SK-N-SH (cell line): ENCODE results near the gene TRIM58. TPM values are rescaled to one million over a fixed set of nuclear protein-coding genes. Genes with fewer than 3 reads are reported as not detected.

ENCODE experiments used
- CTCF ChIA-PET: fragments of 300-600, 350-600 bp; formaldehyde crosslinking; extraction: SDS; loops from one replicate; lab custom pipeline; 2021; lab: Yijun Ruan, JAX
- POLR2A ChIA-PET: fragments of 350-600 bp; sonication (Branson Sonifier 250); formaldehyde crosslinking; extraction: SDS; loops from one replicate; lab custom pipeline; 2020; ENCODE audit warnings: antibody characterized with exemption, inconsistent platforms; lab: Yijun Ruan, JAX
- DNase-seq: peaks from one replicate; pipeline ENCODE4 v3.0.0; 2012
- H2AFZ ChIP-seq: fragments of 200-600 bp; sonication (generic); 2 replicates; pipeline ENCODE4 v1.8.1; 2016; ENCODE audit warnings: antibody characterized with exemption, mild to moderate bottlenecking, low read depth
- H3F3A ChIP-seq: fragments of 200-600 bp; sonication (generic); replicated peaks from 2 replicates; pipeline ENCODE3; 2016; ENCODE audit warnings: antibody characterized with exemption, mild to moderate bottlenecking; ENCODE audit not compliant: insufficient read depth
- H3K27ac ChIP-seq, 2 experiments: fragments of 200-500 bp in 1 of 2; fragments of 200-600 bp in 1 of 2; sonication (Bioruptor generic) in 1 of 2; sonication (generic), shearing (Covaris generic) in 1 of 2; 2 replicates each; pipeline versions ENCODE4 v1.5.1 to v1.6.1; 2014 to 2016; ENCODE audit warnings: low read depth in 2 of 2, inconsistent platforms in 1 of 2, low read length in 1 of 2, mild to moderate bottlenecking in 1 of 2, mixed read lengths in 1 of 2
- H3K27me3 ChIP-seq: fragments of 200-600 bp; sonication (generic), shearing (Covaris generic); 2 replicates; pipeline ENCODE4 v1.6.1; 2016; ENCODE audit warnings: mixed run types; ENCODE audit not compliant: insufficient read depth
- H3K36me3 ChIP-seq, 2 experiments: fragments of 200-500 bp in 1 of 2; fragments of 200-600 bp in 1 of 2; sonication (Bioruptor generic) in 1 of 2; sonication (generic) in 1 of 2; replicated peaks in 1 of 2; 2 replicates each; pipeline versions ENCODE3 to v1.5.1; 2014 to 2016; ENCODE audit warnings: low read length in 1 of 2, mild to moderate bottlenecking in 1 of 2; ENCODE audit not compliant: insufficient read depth in 2 of 2, control insufficient read depth in 1 of 2
- H3K4me1 ChIP-seq, 2 experiments: fragments of 200-500 bp in 1 of 2; fragments of 200-600 bp in 1 of 2; sonication (Bioruptor generic) in 1 of 2; sonication (generic), shearing (Covaris generic) in 1 of 2; 2 replicates each; pipeline versions ENCODE4 v1.5.1 to v1.6.1; 2014 to 2016; ENCODE audit warnings: low read depth in 1 of 2, low read length in 1 of 2, mixed run types in 1 of 2; ENCODE audit not compliant: insufficient read depth in 2 of 2, control insufficient read depth in 1 of 2
- H3K4me2 ChIP-seq: fragments of 200-600 bp; sonication (generic), shearing (Covaris generic); 2 replicates; pipeline ENCODE4 v1.6.1; 2017; ENCODE audit warnings: mixed run types
- H3K4me3 ChIP-seq, 2 experiments: fragments of 200-500 bp in 1 of 2; fragments of 200-600 bp in 1 of 2; sonication (Bioruptor generic) in 1 of 2; sonication (generic), shearing (Covaris generic) in 1 of 2; 2 replicates each; pipeline versions ENCODE4 v1.5.1 to v1.8.1; 2014 to 2016; ENCODE audit warnings: low read depth in 2 of 2, inconsistent platforms in 1 of 2, low read length in 1 of 2, mild to moderate bottlenecking in 1 of 2, mixed read lengths in 1 of 2, moderate library complexity in 1 of 2
- H3K79me2 ChIP-seq: fragments of 200-600 bp; sonication (generic); 2 replicates; pipeline ENCODE4 v1.8.1; 2017; ENCODE audit warnings: mild to moderate bottlenecking; ENCODE audit not compliant: insufficient read depth
- H3K9ac ChIP-seq: fragments of 200-600 bp; sonication (generic); 2 replicates; pipeline ENCODE4 v1.6.1; 2017; ENCODE audit warnings: mixed run types
- H3K9me2 ChIP-seq: fragments of 200-600 bp; sonication (generic); 2 replicates; pipeline ENCODE4 v1.6.1; 2017; ENCODE audit warnings: mixed run types
- H3K9me3 ChIP-seq: fragments of 200-600 bp; sonication (generic); 2 replicates; pipeline ENCODE4 v1.6.1; 2017; ENCODE audit warnings: mixed run types, mild to moderate bottlenecking, moderate library complexity
- H4K20me1 ChIP-seq: fragments of 200-600 bp; sonication (generic); 2 replicates; pipeline ENCODE4 v1.6.1; 2017; ENCODE audit warnings: mild to moderate bottlenecking, mixed run types; ENCODE audit not compliant: insufficient read depth
- EP300 ChIP-seq, 2 experiments: IDR thresholded peaks; 2 replicates each; pipeline versions ENCODE4 v1.4.0 to v1.6.1; 2012; ENCODE audit warnings: borderline replicate concordance in 1 of 2, low read depth in 1 of 2, low read length in 1 of 2
- FOSL2 ChIP-seq: IDR thresholded peaks from 2 replicates; pipeline ENCODE4 v1.4.0; 2012; ENCODE audit warnings: low read depth, mild to moderate bottlenecking, moderate library complexity, borderline replicate concordance
- GABPA ChIP-seq: IDR thresholded peaks from 2 replicates; pipeline ENCODE4 v1.4.0; 2012; ENCODE audit warnings: low read depth, mild to moderate bottlenecking
- MEF2A ChIP-seq: IDR thresholded peaks from 2 replicates; pipeline ENCODE4 v1.4.0; 2012; ENCODE audit warnings: low read depth, borderline replicate concordance
- MXI1 ChIP-seq: IDR thresholded peaks from 2 replicates; pipeline ENCODE4 v1.6.1; 2012; ENCODE audit warnings: mild to moderate bottlenecking, low read depth, low read length, improper control_type of control experiment
- NRF1 ChIP-seq: IDR thresholded peaks from 2 replicates; pipeline ENCODE4 v1.6.1; 2012; ENCODE audit warnings: low read depth, mild to moderate bottlenecking, low read length
- RAD21 ChIP-seq: IDR thresholded peaks from 2 replicates; pipeline ENCODE4 v1.6.1; 2012; ENCODE audit warnings: mild to moderate bottlenecking, low read length
- RCOR1 ChIP-seq: fragments of 150-350 bp; IDR thresholded peaks from 2 replicates; pipeline ENCODE4 v1.6.1; 2017; ENCODE audit warnings: antibody characterized with exemption, low read length
- RFX5 ChIP-seq: IDR thresholded peaks from 2 replicates; pipeline ENCODE4 v1.6.1; 2012; ENCODE audit warnings: mild to moderate bottlenecking, improper control_type of control experiment, low read length
- RXRA ChIP-seq: IDR thresholded peaks from 2 replicates; pipeline ENCODE4 v1.4.0; 2012; ENCODE audit warnings: low read depth, mild to moderate bottlenecking, borderline replicate concordance
- SIN3A ChIP-seq: IDR thresholded peaks from 2 replicates; pipeline ENCODE4 v1.6.1; 2012; ENCODE audit warnings: low read depth, mild to moderate bottlenecking, low read length, moderate library complexity, borderline replicate concordance
- SMC3 ChIP-seq: IDR thresholded peaks from 2 replicates; pipeline ENCODE4 v1.6.1; 2012; ENCODE audit warnings: low read depth, low read length, improper control_type of control experiment
- TAF1 ChIP-seq: IDR thresholded peaks from 2 replicates; pipeline ENCODE4 v1.6.1; 2012; ENCODE audit warnings: low read depth, mild to moderate bottlenecking, low read length, moderate library complexity, borderline replicate concordance
- TCF12 ChIP-seq: IDR thresholded peaks from 2 replicates; pipeline ENCODE4 v1.4.0; 2012
- TEAD4 ChIP-seq: IDR thresholded peaks from 2 replicates; pipeline ENCODE4 v1.4.0; 2012; ENCODE audit warnings: mild to moderate bottlenecking, borderline replicate concordance; ENCODE audit not compliant: insufficient read depth
- WGBS: methylation state at CpG from one replicate; pipeline ENCODE4 v1.1.6; 2017; ENCODE audit warnings: low lambda C conversion rate; 5-methylcytosine and 5-hydroxymethylcytosine counted together
- polyA plus RNA-seq, 3 experiments: library from polyadenylated mRNA; depleted of rRNA; stranded (reverse); fragments of >200 nt; gene quantifications; 2 replicates each; pipeline ENCODE4 v1.2.3, GENCODE V29; 2012
- TF ChIP-seq, protein P1 (sequence below): fragments of 150-350 bp; IDR thresholded peaks from 2 replicates; pipeline ENCODE4 v1.6.1; 2017; ENCODE audit warnings: antibody characterized with exemption, low read length, low read depth, borderline replicate concordance
- TF ChIP-seq, protein P2 (sequence below): IDR thresholded peaks from 2 replicates; pipeline ENCODE4 v1.6.1; 2012; ENCODE audit warnings: mild to moderate bottlenecking, low read depth, low read length, moderate library complexity
- TF ChIP-seq, protein P3 (sequence below): fragments of 150-350 bp; IDR thresholded peaks from 2 replicates; pipeline ENCODE4 v1.6.1; 2016; ENCODE audit warnings: mild to moderate bottlenecking, low read depth, low read length

The TRIM58 gene
- polyA plus RNA-seq, 1 of the 3 experiments (the other 2 are of a cell fraction), result 0.35 TPM

DNA sequence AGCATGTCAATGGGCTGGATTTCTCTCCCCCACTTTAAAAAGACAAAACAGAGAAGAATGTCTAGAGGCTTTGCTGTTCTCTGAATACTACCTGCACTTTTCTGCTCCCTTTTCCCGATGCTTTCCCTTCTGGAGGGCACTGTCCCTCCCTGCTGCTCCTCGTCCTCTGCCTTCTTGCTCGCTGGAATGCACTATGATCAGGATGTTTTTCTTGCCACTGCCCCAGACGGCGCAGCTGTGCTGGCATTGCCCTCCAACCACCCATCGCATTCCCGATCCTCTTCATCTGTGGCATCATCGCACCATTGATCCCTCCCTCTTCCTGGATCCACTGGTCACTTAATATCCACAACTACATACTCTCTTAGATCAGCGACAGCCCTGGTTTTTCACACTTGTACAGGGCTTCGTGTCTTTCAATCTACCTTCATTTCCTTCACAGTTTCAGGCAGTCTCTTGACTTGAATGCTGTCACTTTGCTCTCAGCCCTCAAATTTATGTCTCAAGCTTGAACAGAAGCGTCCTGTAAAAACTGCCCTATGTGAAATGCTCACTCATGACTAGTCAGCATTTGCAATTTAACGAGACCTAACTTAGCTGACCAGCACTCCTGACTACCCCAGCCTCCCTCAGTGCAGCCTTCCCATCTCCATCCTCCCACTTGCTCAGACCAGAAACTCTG lies 11.8 kb upstream of the TRIM58 start:
- Histone ChIP-seq H3K36me3 (no peaks in the 10 kb centered on the region), H3F3A (no peaks in the 10 kb centered on the region), H3K79me2 (no peaks in the 10 kb centered on the region), H3K27me3 (no peaks in the 10 kb centered on the region), H3K9me2 (no peaks in the 10 kb centered on the region), H2AFZ (no peak overlapping the region), H3K4me2 (no peak overlapping the region), H3K9ac (no peak overlapping the region), H3K4me3 (no peak overlapping the region)
- no peak for DNase-seq
- POLR2A ChIA-PET, result no interaction called here
- 2% methylated on average over 12 of the region's 12 CpGs for WGBS
- TF ChIP-seq SIN3A (no peak), RCOR1 (no peak), SMC3 (no peak), NRF1 (no peak), GABPA (no peak), RAD21 (no peak), MXI1 (no peak), TCF12 (no peak), RFX5 (no peak), FOSL2 (no peak), TAF1 (no peak), MEF2A (no peak), TEAD4 (no peak), EP300 (IDR thresholded peaks at IDR 0.05; ENCODE audit: borderline replicate concordance in 1 of 2, low read depth in 1 of 2, low read length in 1 of 2) (no peak), RXRA (no peak)
- TF ChIP-seq, protein P1, sequence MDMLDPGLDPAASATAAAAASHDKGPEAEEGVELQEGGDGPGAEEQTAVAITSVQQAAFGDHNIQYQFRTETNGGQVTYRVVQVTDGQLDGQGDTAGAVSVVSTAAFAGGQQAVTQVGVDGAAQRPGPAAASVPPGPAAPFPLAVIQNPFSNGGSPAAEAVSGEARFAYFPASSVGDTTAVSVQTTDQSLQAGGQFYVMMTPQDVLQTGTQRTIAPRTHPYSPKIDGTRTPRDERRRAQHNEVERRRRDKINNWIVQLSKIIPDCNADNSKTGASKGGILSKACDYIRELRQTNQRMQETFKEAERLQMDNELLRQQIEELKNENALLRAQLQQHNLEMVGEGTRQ, result no peak
- TF ChIP-seq, protein P2, sequence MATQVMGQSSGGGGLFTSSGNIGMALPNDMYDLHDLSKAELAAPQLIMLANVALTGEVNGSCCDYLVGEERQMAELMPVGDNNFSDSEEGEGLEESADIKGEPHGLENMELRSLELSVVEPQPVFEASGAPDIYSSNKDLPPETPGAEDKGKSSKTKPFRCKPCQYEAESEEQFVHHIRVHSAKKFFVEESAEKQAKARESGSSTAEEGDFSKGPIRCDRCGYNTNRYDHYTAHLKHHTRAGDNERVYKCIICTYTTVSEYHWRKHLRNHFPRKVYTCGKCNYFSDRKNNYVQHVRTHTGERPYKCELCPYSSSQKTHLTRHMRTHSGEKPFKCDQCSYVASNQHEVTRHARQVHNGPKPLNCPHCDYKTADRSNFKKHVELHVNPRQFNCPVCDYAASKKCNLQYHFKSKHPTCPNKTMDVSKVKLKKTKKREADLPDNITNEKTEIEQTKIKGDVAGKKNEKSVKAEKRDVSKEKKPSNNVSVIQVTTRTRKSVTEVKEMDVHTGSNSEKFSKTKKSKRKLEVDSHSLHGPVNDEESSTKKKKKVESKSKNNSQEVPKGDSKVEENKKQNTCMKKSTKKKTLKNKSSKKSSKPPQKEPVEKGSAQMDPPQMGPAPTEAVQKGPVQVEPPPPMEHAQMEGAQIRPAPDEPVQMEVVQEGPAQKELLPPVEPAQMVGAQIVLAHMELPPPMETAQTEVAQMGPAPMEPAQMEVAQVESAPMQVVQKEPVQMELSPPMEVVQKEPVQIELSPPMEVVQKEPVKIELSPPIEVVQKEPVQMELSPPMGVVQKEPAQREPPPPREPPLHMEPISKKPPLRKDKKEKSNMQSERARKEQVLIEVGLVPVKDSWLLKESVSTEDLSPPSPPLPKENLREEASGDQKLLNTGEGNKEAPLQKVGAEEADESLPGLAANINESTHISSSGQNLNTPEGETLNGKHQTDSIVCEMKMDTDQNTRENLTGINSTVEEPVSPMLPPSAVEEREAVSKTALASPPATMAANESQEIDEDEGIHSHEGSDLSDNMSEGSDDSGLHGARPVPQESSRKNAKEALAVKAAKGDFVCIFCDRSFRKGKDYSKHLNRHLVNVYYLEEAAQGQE, result no peak
- TF ChIP-seq, protein P3, sequence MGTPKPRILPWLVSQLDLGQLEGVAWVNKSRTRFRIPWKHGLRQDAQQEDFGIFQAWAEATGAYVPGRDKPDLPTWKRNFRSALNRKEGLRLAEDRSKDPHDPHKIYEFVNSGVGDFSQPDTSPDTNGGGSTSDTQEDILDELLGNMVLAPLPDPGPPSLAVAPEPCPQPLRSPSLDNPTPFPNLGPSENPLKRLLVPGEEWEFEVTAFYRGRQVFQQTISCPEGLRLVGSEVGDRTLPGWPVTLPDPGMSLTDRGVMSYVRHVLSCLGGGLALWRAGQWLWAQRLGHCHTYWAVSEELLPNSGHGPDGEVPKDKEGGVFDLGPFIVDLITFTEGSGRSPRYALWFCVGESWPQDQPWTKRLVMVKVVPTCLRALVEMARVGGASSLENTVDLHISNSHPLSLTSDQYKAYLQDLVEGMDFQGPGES, result no peak
- TF ChIP-seq, all 33 proteins: peak for 0
- H3K9me3 ChIP-seq, result no peaks in the 10 kb centered on the region
- H3K4me1 ChIP-seq, result no peaks in the 10 kb centered on the region
- no peak overlapping the region for H3K27ac ChIP-seq
- CTCF ChIA-PET, result no interaction called here
- H4K20me1 ChIP-seq, result no peaks in the 10 kb centered on the region
